ENCODE results near the gene NARF.

NARF gene

DNA sequence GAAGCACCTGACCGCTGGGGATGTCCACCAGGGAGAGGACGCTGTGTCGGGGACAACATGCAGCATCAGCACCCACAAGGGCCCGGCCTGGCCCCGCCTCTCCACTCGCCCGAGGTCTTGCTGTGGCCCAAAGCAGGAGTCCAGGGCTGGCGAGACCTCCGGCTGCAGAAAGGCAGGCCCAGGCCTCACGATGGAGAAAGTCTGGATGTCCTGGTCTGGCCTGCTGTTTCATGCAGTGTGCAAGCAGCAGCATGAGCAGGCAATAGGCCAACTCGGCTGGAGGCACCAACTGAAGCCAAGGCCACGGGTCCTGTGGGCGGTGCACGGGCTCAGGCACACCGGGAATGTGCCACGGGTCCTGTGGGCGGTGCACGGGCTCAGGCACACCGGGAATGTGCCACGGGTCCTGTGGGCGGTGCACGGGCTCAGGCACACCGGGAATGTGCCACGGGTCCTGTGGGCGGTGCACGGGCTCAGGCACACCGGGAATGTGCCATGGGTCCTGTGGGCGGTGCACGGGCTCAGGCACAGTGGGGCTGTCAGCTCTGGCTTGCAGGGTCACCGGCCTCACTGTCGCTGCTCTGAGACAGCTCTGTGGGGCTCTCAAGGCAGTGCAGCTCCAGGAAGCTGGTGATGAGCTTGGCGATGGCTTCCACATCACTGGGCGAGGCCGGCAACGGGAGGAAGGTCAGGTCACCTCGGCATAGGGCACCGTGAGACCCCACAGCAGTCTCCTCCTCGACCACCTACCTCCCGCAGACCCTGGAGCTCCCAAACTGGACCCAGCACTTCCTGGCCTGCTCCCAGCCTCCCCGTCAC, 14.9 kb upstream of the NARF start:
- no peaks in the 10 kb centered on the region for H3K9me3 Mint-ChIP-seq
- no peaks in the 10 kb centered on the region for H3K27me3 Mint-ChIP-seq (ENCODE audit: low read depth, poor library complexity)
- H3K4me1 Mint-ChIP-seq: peaks cover 11% of the 10 kb centered on the region
- peaks cover 4% of the 10 kb centered on the region for H3K36me3 Mint-ChIP-seq (ENCODE audit: low read depth)
- no peak overlapping the region for H3K4me3 Mint-ChIP-seq
- no peak overlapping the region for H3K27ac Mint-ChIP-seq
- TF ChIP-seq, protein P1, sequence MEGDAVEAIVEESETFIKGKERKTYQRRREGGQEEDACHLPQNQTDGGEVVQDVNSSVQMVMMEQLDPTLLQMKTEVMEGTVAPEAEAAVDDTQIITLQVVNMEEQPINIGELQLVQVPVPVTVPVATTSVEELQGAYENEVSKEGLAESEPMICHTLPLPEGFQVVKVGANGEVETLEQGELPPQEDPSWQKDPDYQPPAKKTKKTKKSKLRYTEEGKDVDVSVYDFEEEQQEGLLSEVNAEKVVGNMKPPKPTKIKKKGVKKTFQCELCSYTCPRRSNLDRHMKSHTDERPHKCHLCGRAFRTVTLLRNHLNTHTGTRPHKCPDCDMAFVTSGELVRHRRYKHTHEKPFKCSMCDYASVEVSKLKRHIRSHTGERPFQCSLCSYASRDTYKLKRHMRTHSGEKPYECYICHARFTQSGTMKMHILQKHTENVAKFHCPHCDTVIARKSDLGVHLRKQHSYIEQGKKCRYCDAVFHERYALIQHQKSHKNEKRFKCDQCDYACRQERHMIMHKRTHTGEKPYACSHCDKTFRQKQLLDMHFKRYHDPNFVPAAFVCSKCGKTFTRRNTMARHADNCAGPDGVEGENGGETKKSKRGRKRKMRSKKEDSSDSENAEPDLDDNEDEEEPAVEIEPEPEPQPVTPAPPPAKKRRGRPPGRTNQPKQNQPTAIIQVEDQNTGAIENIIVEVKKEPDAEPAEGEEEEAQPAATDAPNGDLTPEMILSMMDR (IDR thresholded peaks at IDR 0.05): no peak
- DNase-seq: no peak

DNA sequence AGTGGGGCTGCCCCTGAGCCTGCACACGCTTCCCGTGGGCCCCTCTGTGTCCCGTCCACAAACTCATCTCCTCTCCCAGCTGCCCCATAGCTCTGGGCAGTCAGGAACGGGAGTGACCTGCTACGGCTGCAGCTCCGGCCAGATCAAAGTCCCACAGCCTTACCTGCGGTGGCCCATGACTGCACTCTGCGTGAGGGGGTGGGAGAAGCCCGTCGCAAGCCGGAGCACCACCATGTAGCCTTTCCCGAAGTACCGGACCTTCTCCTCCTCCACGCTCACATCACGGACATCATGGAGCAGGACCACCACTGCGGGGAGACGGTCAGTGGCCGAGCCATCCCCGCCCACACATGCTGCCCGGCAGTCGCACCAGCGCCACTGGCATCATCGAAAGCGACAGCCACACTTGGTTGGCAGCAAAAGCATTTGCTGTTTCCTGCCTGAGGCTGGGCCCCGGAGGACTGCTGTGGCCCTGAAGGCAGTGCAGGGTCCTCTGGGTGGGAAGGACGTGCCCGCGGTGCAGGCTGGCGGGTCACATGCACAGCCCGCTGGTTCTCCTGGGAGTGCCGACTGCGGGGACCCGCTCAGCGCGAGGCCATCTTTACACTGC, 14.2 kb upstream of the NARF start:
- Mint-ChIP-seq H3K27ac (no peak overlapping the region), H3K4me1 (peaks cover 12% of the 10 kb centered on the region), H3K4me3 (no peak overlapping the region), H3K9me3 (no peaks in the 10 kb centered on the region), H3K27me3 (ENCODE audit: low read depth, poor library complexity) (no peaks in the 10 kb centered on the region), H3K36me3 (ENCODE audit: low read depth) (peaks cover 4% of the 10 kb centered on the region)
- TF ChIP-seq, protein P1 (IDR thresholded peaks at IDR 0.05): no peak
- DNase-seq: no peak

DNA sequence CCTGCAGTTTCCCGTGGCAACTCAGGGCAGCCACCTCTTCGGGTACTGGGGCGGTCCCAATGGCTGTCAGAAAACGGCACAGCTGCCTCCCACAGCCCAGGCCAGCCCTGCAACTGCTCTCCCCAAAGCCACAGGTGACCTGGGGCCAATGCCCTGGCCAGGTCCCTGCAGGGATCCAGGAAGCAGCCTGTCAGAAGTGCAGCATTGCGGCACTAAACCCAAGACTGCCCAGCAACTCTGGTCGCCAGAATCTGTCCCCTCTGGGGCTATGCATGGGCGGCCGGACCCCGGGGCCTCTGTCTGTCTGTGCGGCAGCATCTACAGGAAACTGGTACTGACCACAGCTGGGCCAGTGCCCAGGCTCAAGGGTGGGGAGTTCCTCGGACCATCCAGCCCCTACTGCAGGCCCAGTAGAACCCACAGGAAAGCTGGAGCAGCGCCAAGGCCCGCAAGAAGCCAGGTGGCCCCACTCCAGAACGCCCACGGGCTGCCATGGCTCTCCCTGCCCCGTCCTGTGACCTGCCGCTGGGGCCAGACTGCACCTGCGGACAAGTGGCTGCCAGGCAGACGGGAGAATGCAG, 13.5 kb upstream of the NARF start:
- TF ChIP-seq, protein P1 (IDR thresholded peaks at IDR 0.05): no peak
- peaks cover 19% of the 10 kb centered on the region for H3K4me1 Mint-ChIP-seq
- peaks cover 8% of the 10 kb centered on the region for H3K36me3 Mint-ChIP-seq (ENCODE audit: low read depth)
- no peaks in the 10 kb centered on the region for H3K9me3 Mint-ChIP-seq
- no peak overlapping the region for H3K4me3 Mint-ChIP-seq
- no peaks in the 10 kb centered on the region for H3K27me3 Mint-ChIP-seq (ENCODE audit: low read depth, poor library complexity)
- no peak for DNase-seq
- no peak overlapping the region for H3K27ac Mint-ChIP-seq

DNA sequence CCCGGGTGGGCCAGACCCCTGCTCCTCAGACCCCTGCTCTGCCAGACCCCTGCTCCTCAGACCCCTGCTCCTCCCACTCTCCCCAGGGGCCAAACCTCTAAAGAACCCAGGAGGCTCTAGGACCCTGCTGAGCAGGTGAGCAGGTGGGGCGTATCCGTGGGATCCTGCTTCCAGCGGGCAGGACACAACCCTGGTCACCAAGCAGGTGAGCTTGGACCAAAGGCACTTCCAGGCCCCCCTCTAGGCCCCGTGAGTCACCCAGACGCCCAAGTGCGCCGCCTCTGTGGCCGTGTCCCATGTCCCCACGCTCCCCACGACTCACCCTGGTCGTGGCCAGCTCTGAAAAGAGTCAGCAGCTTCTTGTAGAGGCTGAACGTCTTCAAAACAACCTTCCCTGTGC, 13.0 kb upstream of the NARF start:
- no peak for DNase-seq
- H3K4me3 Mint-ChIP-seq: no peak overlapping the region
- H3K9me3 Mint-ChIP-seq: no peaks in the 10 kb centered on the region
- peaks cover 8% of the 10 kb centered on the region for H3K36me3 Mint-ChIP-seq (ENCODE audit: low read depth)
- peak overlapping the region; percentile 36 for H3K27ac Mint-ChIP-seq
- H3K4me1 Mint-ChIP-seq: peaks cover 16% of the 10 kb centered on the region
- no peaks in the 10 kb centered on the region for H3K27me3 Mint-ChIP-seq (ENCODE audit: low read depth, poor library complexity)
- TF ChIP-seq, protein P1 (IDR thresholded peaks at IDR 0.05): no peak

DNA sequence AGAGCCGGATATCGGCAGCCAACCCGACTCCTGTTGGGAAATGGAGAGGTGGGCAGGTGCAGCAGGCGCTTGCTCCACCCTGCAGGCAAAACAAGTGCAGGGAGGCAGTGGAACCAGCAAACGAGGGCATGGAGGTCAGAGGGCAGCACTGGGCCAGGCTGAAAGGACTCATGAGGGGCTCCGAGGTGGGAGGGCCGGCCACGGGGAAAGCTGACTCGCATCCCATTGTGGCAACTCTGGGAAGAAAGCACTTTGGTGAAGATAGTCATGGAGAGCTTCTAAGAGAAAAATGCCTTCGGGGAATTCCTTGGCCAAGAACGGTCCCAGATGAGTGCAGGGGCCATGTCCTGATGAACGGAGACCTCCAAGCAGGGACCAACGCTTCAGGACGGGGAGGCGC, 12.4 kb upstream of the NARF start:
- TF ChIP-seq, protein P1 (IDR thresholded peaks at IDR 0.05): no peak
- H3K27me3 Mint-ChIP-seq (ENCODE audit: low read depth, poor library complexity): no peaks in the 10 kb centered on the region
- H3K36me3 Mint-ChIP-seq (ENCODE audit: low read depth): peaks cover 8% of the 10 kb centered on the region
- peaks cover 18% of the 10 kb centered on the region for H3K4me1 Mint-ChIP-seq
- no peak overlapping the region for H3K4me3 Mint-ChIP-seq
- no peak for DNase-seq
- peaks cover 5% of the 10 kb centered on the region for H3K9me3 Mint-ChIP-seq
- peak overlapping the region; percentile 93 for H3K27ac Mint-ChIP-seq
